Measurements from ENCODE around the gene ZMAT5.

The ZMAT5 gene

GRCh38 chr22:29766632-29767170, at the start of gene ZMAT5:
Gene ZMAT5 (minus strand): TSS chr22:29767007. CDS start chr22:29748544, 18,463 bp downstream.
- no peak for TF ChIP-seq GATA2 (IDR thresholded peaks at IDR 0.05; ENCODE audit: low read depth, low read length)
- TF ChIP-seq GATA3 (IDR thresholded peaks at IDR 0.05; ENCODE audit: low read depth, low read length) = no peak

- TF ChIP-seq GATA3 (IDR thresholded peaks at IDR 0.05; ENCODE audit: low read depth, low read length) (no peak), GATA2 (IDR thresholded peaks at IDR 0.05; ENCODE audit: low read depth, low read length) (no peak)
These were observed 49.7 kb upstream of the ZMAT5 start for GRCh38 chr22:29816539-29816938.

GRCh38 chr22:29816128-29816527, 49.3 kb upstream of the ZMAT5 start:
- TF ChIP-seq GATA2 (IDR thresholded peaks at IDR 0.05; ENCODE audit: low read depth, low read length) (no peak), GATA3 (IDR thresholded peaks at IDR 0.05; ENCODE audit: low read depth, low read length) (no peak)

GRCh38 chr22:29815580-29815979, 48.8 kb upstream of the ZMAT5 start:
- TF ChIP-seq GATA3 (IDR thresholded peaks at IDR 0.05; ENCODE audit: low read depth, low read length) (no peak), GATA2 (IDR thresholded peaks at IDR 0.05; ENCODE audit: low read depth, low read length) (no peak)

GRCh38 chr22:29814003-29814402, 47.2 kb upstream of the ZMAT5 start:
- TF ChIP-seq GATA3 (IDR thresholded peaks at IDR 0.05; ENCODE audit: low read depth, low read length) (no peak), GATA2 (IDR thresholded peaks at IDR 0.05; ENCODE audit: low read depth, low read length) (no peak)

- TF ChIP-seq GATA2 (IDR thresholded peaks at IDR 0.05; ENCODE audit: low read depth, low read length) = no peak
- TF ChIP-seq GATA3 (IDR thresholded peaks at IDR 0.05; ENCODE audit: low read depth, low read length) = no peak
These were observed 46.8 kb upstream of the ZMAT5 start for GRCh38 chr22:29813563-29813962.

GRCh38 chr22:29813126-29813525, 46.3 kb upstream of the ZMAT5 start:
- TF ChIP-seq GATA3 (IDR thresholded peaks at IDR 0.05; ENCODE audit: low read depth, low read length) (no peak), GATA2 (IDR thresholded peaks at IDR 0.05; ENCODE audit: low read depth, low read length) (no peak)

- TF ChIP-seq GATA3 (IDR thresholded peaks at IDR 0.05; ENCODE audit: low read depth, low read length) (no peak), GATA2 (IDR thresholded peaks at IDR 0.05; ENCODE audit: low read depth, low read length) (no peak)
These were observed 44.6 kb upstream of the ZMAT5 start for GRCh38 chr22:29811377-29811776.

GRCh38 chr22:29810216-29810615, 43.4 kb upstream of the ZMAT5 start:
- no peak for TF ChIP-seq GATA2 (IDR thresholded peaks at IDR 0.05; ENCODE audit: low read depth, low read length)
- no peak for TF ChIP-seq GATA3 (IDR thresholded peaks at IDR 0.05; ENCODE audit: low read depth, low read length)

- TF ChIP-seq GATA2 (IDR thresholded peaks at IDR 0.05; ENCODE audit: low read depth, low read length) (no peak), GATA3 (IDR thresholded peaks at IDR 0.05; ENCODE audit: low read depth, low read length) (no peak)
These were observed 39.4 kb upstream of the ZMAT5 start for GRCh38 chr22:29806196-29806595.

- no peak for TF ChIP-seq GATA2 (IDR thresholded peaks at IDR 0.05; ENCODE audit: low read depth, low read length)
- TF ChIP-seq GATA3 (IDR thresholded peaks at IDR 0.05; ENCODE audit: low read depth, low read length) = no peak
These were observed 38.2 kb upstream of the ZMAT5 start for GRCh38 chr22:29804985-29805384.

- TF ChIP-seq GATA3 (IDR thresholded peaks at IDR 0.05; ENCODE audit: low read depth, low read length) = no peak
- no peak for TF ChIP-seq GATA2 (IDR thresholded peaks at IDR 0.05; ENCODE audit: low read depth, low read length)
These were observed 36.4 kb upstream of the ZMAT5 start for GRCh38 chr22:29803190-29803589.

GRCh38 chr22:29801796-29802195, 35.0 kb upstream of the ZMAT5 start:
- TF ChIP-seq GATA3 (IDR thresholded peaks at IDR 0.05; ENCODE audit: low read depth, low read length) = no peak
- TF ChIP-seq GATA2 (IDR thresholded peaks at IDR 0.05; ENCODE audit: low read depth, low read length) = no peak

- TF ChIP-seq GATA2 (IDR thresholded peaks at IDR 0.05; ENCODE audit: low read depth, low read length) (no peak), GATA3 (IDR thresholded peaks at IDR 0.05; ENCODE audit: low read depth, low read length) (no peak)
These were observed 34.3 kb upstream of the ZMAT5 start for GRCh38 chr22:29801153-29801552.

- no peak for TF ChIP-seq GATA3 (IDR thresholded peaks at IDR 0.05; ENCODE audit: low read depth, low read length)
- TF ChIP-seq GATA2 (IDR thresholded peaks at IDR 0.05; ENCODE audit: low read depth, low read length) = peak; percentile 43; the same call in 1 of the 2 replicates
These were observed 32.4 kb upstream of the ZMAT5 start for GRCh38 chr22:29799217-29799680.

GRCh38 chr22:29798801-29799200, 32.0 kb upstream of the ZMAT5 start:
- TF ChIP-seq GATA3 (IDR thresholded peaks at IDR 0.05; ENCODE audit: low read depth, low read length) = no peak
- no peak for TF ChIP-seq GATA2 (IDR thresholded peaks at IDR 0.05; ENCODE audit: low read depth, low read length)
